ENCODE results near the gene ST6GAL2. TPM values are rescaled to one million over a fixed set of nuclear protein-coding genes. Genes with fewer than 3 reads are reported as not detected.

The ST6GAL2 gene
- total and polyA plus RNA-seq, 2 of the 8 experiments (the other 6 are each of a cell fraction or from before 2014, with no cell fraction given) = 2.7 to 17.5 TPM

- no peak overlapping the region for H3K4ac ChIP-seq (replicated peaks; ENCODE audit: insufficient read length, low read depth, low read length)
- no peak overlapping the region for H3K4me3 ChIP-seq (ENCODE audit: extremely low read depth in 1 of 4, insufficient read depth in 2 of 4, low read depth in 3 of 4, low read length in 4 of 4)
- no peaks in the 10 kb centered on the region for H3K23me2 ChIP-seq (ENCODE audit: low read depth, low read length)
- H3K23ac ChIP-seq (ENCODE audit: insufficient read length) = no peak overlapping the region
- H3K27ac ChIP-seq (ENCODE audit: low read depth, low read length) = no peak overlapping the region
- no peak overlapping the region for H2AK5ac ChIP-seq (ENCODE audit: low read depth, low read length)
- no peak overlapping the region for H3K9ac ChIP-seq (replicated peaks in 1 of 4; ENCODE audit: extremely low read depth in 1 of 4, low read depth in 3 of 4, low read length in 3 of 4)
- no peak overlapping the region for H2AFZ ChIP-seq (ENCODE audit: low read length)
- peaks cover 2 to 6% of the 10 kb centered on the region in 2 experiments; a peak in 2 of 4 replicates for H3K9me3 ChIP-seq (ENCODE audit: insufficient read depth in 2 of 2, low read depth in 1 of 2, low read length in 1 of 2)
- no peak overlapping the region for H3K4me2 ChIP-seq (ENCODE audit: insufficient read depth in 1 of 2, low read depth in 2 of 2, low read length in 2 of 2)
- H4K5ac ChIP-seq (ENCODE audit: insufficient read length, low read depth, low read length) = no peak overlapping the region
- H3K56ac ChIP-seq (replicated peaks; ENCODE audit: insufficient read length, low read depth, low read length) = no peak overlapping the region
- ChIA-PET CTCF (ENCODE audit: partially characterized antibody) (no interaction called here), POLR2A (ENCODE audit: partially characterized antibody) (no interaction called here)
- no peaks in the 10 kb centered on the region for H3K4me1 ChIP-seq (replicated peaks in 1 of 4; ENCODE audit: control insufficient read depth in 3 of 4, insufficient read depth in 4 of 4, low read length in 3 of 4)
- no peaks in the 10 kb centered on the region for H3K79me2 ChIP-seq (ENCODE audit: control insufficient read depth in 1 of 2, insufficient read depth in 2 of 2, low read length in 2 of 2)
- 86% methylated on average over 2 of the region's 2 CpGs; no CpG with 5 or more reads in 1 of the 2 experiments for WGBS, 2 experiments (ENCODE audit: extremely low coverage in 1 of 2, insufficient coverage in 1 of 2, insufficient read length in 1 of 2, insufficient replicate concordance in 2 of 2, low coverage in 1 of 2, low lambda C conversion rate in 2 of 2, missing lambda C conversion rate in 1 of 2)
- H2BK15ac ChIP-seq (ENCODE audit: low read length) = no peak overlapping the region
- no peak overlapping the region for H4K91ac ChIP-seq (replicated peaks; ENCODE audit: insufficient read length, low read length)
- FAIRE-seq = no peak
- no peak overlapping the region for H3K14ac ChIP-seq (ENCODE audit: insufficient read length)
- no peak overlapping the region for H2BK12ac ChIP-seq (ENCODE audit: low read depth, low read length)
- no peak overlapping the region for H3K18ac ChIP-seq (ENCODE audit: extremely low read depth, low read length)
- H3K36me3 ChIP-seq (ENCODE audit: control insufficient read depth in 2 of 4, insufficient read depth in 4 of 4, low read length in 3 of 4) = no peaks in the 10 kb centered on the region
- H3K79me1 ChIP-seq (ENCODE audit: low read depth, low read length) = no peaks in the 10 kb centered on the region
- H2BK5ac ChIP-seq (ENCODE audit: low read depth, low read length) = no peak overlapping the region
- no peak overlapping the region for H2BK120ac ChIP-seq (replicated peaks; ENCODE audit: low read depth, low read length)
- H4K20me1 ChIP-seq (replicated peaks in 1 of 2; ENCODE audit: control insufficient read depth in 1 of 2, insufficient read depth in 2 of 2, low read length in 2 of 2) = no peaks in the 10 kb centered on the region
- no peaks in the 10 kb centered on the region for H3K27me3 ChIP-seq (replicated peaks in 1 of 4; ENCODE audit: control insufficient read depth in 3 of 4, extremely low read depth in 1 of 4, insufficient read depth in 3 of 4, low read length in 3 of 4)
- no peak for DNase-seq (ENCODE audit: low read depth in 1 of 2, low spot score in 2 of 2)
- no peak overlapping the region for H4K8ac ChIP-seq (ENCODE audit: extremely low read depth, insufficient read depth, low read length)
- H2BK20ac ChIP-seq (ENCODE audit: low read length) = no peak overlapping the region
- TF ChIP-seq SP2 (IDR thresholded peaks at IDR 0.05; ENCODE audit: low read length) (no peak), KDM5A (IDR thresholded peaks at IDR 0.05; ENCODE audit: low read length) (no peak), TEAD4 (IDR thresholded peaks at IDR 0.05; ENCODE audit: low read depth, low read length) (no peak), CTBP2 (IDR thresholded peaks at IDR 0.05; ENCODE audit: borderline replicate concordance, insufficient read depth, insufficient read length, low read length) (no peak)
Measured at GRCh38 chr2:106904242-106904641, 18.3 kb upstream of the ST6GAL2 start.

Measured in H1 (cell line).